ENCODE data around the gene GLDN.

DNA sequence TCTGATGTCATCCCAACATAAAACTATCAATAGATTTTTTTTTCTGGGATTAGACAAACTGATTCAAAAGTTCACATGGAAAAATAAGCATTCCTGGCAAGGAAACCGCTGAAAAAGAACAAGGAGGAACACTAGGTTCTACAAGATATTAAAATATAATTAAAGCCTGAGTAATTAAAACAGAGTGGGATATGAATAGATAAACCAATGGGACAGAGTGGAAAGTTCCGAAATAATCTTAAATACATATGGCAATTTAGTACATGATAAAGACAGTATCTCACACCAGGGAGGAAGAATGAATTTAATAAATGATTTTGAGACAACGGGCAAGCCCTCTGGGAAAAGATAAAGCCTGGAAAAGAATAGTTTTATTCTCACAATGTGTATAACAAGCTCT, 4.7 kb downstream of the GLDN start:
- TF ChIP-seq, protein P1, sequence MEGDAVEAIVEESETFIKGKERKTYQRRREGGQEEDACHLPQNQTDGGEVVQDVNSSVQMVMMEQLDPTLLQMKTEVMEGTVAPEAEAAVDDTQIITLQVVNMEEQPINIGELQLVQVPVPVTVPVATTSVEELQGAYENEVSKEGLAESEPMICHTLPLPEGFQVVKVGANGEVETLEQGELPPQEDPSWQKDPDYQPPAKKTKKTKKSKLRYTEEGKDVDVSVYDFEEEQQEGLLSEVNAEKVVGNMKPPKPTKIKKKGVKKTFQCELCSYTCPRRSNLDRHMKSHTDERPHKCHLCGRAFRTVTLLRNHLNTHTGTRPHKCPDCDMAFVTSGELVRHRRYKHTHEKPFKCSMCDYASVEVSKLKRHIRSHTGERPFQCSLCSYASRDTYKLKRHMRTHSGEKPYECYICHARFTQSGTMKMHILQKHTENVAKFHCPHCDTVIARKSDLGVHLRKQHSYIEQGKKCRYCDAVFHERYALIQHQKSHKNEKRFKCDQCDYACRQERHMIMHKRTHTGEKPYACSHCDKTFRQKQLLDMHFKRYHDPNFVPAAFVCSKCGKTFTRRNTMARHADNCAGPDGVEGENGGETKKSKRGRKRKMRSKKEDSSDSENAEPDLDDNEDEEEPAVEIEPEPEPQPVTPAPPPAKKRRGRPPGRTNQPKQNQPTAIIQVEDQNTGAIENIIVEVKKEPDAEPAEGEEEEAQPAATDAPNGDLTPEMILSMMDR (IDR thresholded peaks at IDR 0.05) = no peak
- no peak for TF ChIP-seq POLR2A (IDR thresholded peaks at IDR 0.05)
